Upper lobe of right lung (tissue), 1 donor: Measurements from ENCODE around the gene TLN1. TPM values are rescaled to one million over a fixed set of nuclear protein-coding genes. Genes with fewer than 3 reads are reported as not detected.

Experiments used
- ATAC-seq: fragments of 200-7000 bp; cut with Tn5 transposase; one replicate; pipeline ENCODE4 v1.9.1; 2020; ENCODE audit warnings: mild to moderate bottlenecking, moderate library complexity
- DNase-seq: peaks from one replicate; pipeline ENCODE4 v3.0.0-alpha.2; 2020
- H3K27ac ChIP-seq: fragments of 200-600 bp; one replicate; pipeline ENCODE4 v1.8.0; 2022
- H3K27me3 ChIP-seq: fragments of 200-600 bp; one replicate; pipeline ENCODE4 v1.8.0; 2022; ENCODE audit warnings: mild to moderate bottlenecking
- H3K36me3 ChIP-seq: fragments of 200-600 bp; one replicate; pipeline ENCODE4 v1.8.0; 2022
- H3K4me1 ChIP-seq: fragments of 200-600 bp; one replicate; pipeline ENCODE4 v1.8.0; 2022
- H3K4me3 ChIP-seq: fragments of 200-600 bp; one replicate; pipeline ENCODE4 v1.8.0; 2022; ENCODE audit warnings: mild to moderate bottlenecking
- H3K9me3 ChIP-seq: fragments of 200-600 bp; one replicate; pipeline ENCODE4 v1.8.0; 2022
- intact Hi-C: fragments of 100-400 bp; cut with DNase I; formaldehyde crosslinking; loops from one replicate; pipeline ENCODE4 v1.11.0; 2022
- total RNA-seq: library from RNA; stranded (reverse); fragmentation: NEBNext Ultra II Directional; extraction: Animal tissue kit (Norgen Biotek cat#: 25700); gene quantifications from one replicate; pipeline ENCODE4 v1.2.1, GENCODE V29; 2021
- TF ChIP-seq, protein P1 (sequence below): fragments of 200-600 bp; IDR thresholded peaks from one replicate; pipeline ENCODE4 v1.8.0; 2022; ENCODE audit warnings: antibody characterized with exemption
- donor health status: DM: no; HTN: yes; CAD: no; lungs with severe emphysema.

The TLN1 gene
- total RNA-seq, 1 donor from 2014 or later: 439 TPM

- H3K9me3 ChIP-seq: no peaks in the 10 kb centered on the region
- H3K27me3 ChIP-seq: no peaks in the 10 kb centered on the region
- H3K4me3 ChIP-seq: no peak overlapping the region
- DNase-seq (no peak), ATAC-seq (no peak)
- no peaks in the 10 kb centered on the region for H3K4me1 ChIP-seq
- intact Hi-C loops: no loop called here
- H3K27ac ChIP-seq: no peak overlapping the region
- TF ChIP-seq, protein P1, sequence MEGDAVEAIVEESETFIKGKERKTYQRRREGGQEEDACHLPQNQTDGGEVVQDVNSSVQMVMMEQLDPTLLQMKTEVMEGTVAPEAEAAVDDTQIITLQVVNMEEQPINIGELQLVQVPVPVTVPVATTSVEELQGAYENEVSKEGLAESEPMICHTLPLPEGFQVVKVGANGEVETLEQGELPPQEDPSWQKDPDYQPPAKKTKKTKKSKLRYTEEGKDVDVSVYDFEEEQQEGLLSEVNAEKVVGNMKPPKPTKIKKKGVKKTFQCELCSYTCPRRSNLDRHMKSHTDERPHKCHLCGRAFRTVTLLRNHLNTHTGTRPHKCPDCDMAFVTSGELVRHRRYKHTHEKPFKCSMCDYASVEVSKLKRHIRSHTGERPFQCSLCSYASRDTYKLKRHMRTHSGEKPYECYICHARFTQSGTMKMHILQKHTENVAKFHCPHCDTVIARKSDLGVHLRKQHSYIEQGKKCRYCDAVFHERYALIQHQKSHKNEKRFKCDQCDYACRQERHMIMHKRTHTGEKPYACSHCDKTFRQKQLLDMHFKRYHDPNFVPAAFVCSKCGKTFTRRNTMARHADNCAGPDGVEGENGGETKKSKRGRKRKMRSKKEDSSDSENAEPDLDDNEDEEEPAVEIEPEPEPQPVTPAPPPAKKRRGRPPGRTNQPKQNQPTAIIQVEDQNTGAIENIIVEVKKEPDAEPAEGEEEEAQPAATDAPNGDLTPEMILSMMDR: no peak
- H3K36me3 ChIP-seq: peaks cover 100% of the 10 kb centered on the region
Measured at GRCh38 chr9:35710818-35711500, 21.0 kb downstream of the TLN1 start.

DNA sequence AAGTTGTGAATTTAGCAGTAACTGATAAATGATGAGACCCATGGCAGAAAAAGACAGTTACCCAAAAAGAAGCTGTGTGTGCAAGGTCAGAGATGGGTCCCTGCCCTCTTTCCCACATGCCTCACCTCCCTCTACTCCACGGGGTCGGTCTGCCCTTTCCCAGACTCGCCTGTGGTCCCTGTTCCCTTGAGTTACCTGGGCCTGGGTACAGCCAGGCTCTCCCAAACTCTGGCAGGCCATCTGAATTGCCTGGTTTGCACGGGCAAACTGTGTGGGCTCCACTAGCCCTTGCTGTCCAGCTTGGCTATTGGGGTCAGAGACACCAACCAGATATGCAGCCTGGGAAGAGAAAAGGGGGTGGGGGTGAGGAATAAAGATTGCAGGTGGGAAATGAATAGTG, 23.8 kb downstream of the TLN1 start:
- Histone ChIP-seq H3K27ac (no peak overlapping the region), H3K4me1 (no peaks in the 10 kb centered on the region), H3K36me3 (peaks cover 100% of the 10 kb centered on the region), H3K9me3 (no peaks in the 10 kb centered on the region), H3K4me3 (no peak overlapping the region), H3K27me3 (no peaks in the 10 kb centered on the region)
- TF ChIP-seq, protein P1: no peak
- intact Hi-C loops: no loop called here
- DNase-seq: no peak
- no peak for ATAC-seq

DNA sequence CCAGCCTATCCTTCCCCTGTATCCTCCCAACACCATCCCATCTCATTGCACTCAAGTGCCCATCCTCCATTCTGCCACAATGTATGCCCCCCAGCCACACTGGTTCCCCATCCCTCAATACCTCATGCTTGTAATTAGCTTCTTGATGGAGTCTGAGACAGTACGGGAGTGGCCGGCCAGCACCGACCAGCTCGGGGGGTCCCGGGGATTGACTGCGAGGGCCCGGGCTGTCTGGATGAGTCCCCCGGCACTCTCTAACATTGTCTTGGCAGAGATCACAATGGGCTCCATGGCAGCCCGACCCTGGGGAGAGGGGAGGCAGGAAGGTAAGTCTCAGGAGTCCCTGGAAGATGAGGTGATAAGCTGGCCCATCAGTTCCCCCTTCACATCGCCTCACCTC, 25.0 kb downstream of the TLN1 start:
- Histone ChIP-seq H3K36me3 (peaks cover 100% of the 10 kb centered on the region), H3K9me3 (no peaks in the 10 kb centered on the region), H3K4me1 (no peaks in the 10 kb centered on the region), H3K4me3 (no peak overlapping the region), H3K27me3 (no peaks in the 10 kb centered on the region), H3K27ac (no peak overlapping the region)
- ATAC-seq: no peak
- TF ChIP-seq, protein P1: no peak
- intact Hi-C loops: no loop called here
- no peak for DNase-seq

GRCh38 chr9:35705836-35706430, 26.1 kb downstream of the TLN1 start:
- H3K27me3 ChIP-seq: no peaks in the 10 kb centered on the region
- H3K4me1 ChIP-seq: no peaks in the 10 kb centered on the region
- H3K36me3 ChIP-seq: peaks cover 100% of the 10 kb centered on the region
- no peaks in the 10 kb centered on the region for H3K9me3 ChIP-seq
- no peak overlapping the region for H3K27ac ChIP-seq
- intact Hi-C loops: no loop called here
- ATAC-seq: no peak
- TF ChIP-seq, protein P1: no peak
- DNase-seq: no peak
- H3K4me3 ChIP-seq: no peak overlapping the region

GRCh38 chr9:35705372-35705771, 26.6 kb downstream of the TLN1 start:
- intact Hi-C loops: no loop called here
- H3K27ac ChIP-seq: no peak overlapping the region
- H3K36me3 ChIP-seq: peaks cover 100% of the 10 kb centered on the region
- ATAC-seq (no peak), DNase-seq (no peak)
- H3K4me3 ChIP-seq: no peak overlapping the region
- no peaks in the 10 kb centered on the region for H3K27me3 ChIP-seq
- H3K9me3 ChIP-seq: no peaks in the 10 kb centered on the region
- H3K4me1 ChIP-seq: no peaks in the 10 kb centered on the region
- TF ChIP-seq, protein P1: no peak
